B cell (primary cell): ENCODE results near the gene MICAL3. TPM values are rescaled to one million over a fixed set of nuclear protein-coding genes. Genes with fewer than 3 reads are reported as not detected.

Source experiments
- ATAC-seq: fragments of 200-7000 bp; cut with Tn5 transposase; one replicate; pipeline ENCODE4 v1.10.0; 2021; ENCODE audit warnings: low read depth, mild to moderate bottlenecking, moderate number of reproducible peaks, moderate library complexity
- CTCF ChIA-PET: fragments of 350-600 bp; sonication (Branson Sonifier 250); formaldehyde crosslinking; loops from one replicate; lab custom pipeline; 2021; ENCODE audit warnings: antibody characterized with exemption, inconsistent platforms; lab: Charles Lee
- POLR2A ChIA-PET: fragments of 350-600 bp; sonication (Branson Sonifier 250); formaldehyde crosslinking; loops from one replicate; lab custom pipeline; 2021; ENCODE audit warnings: antibody characterized with exemption; lab: Charles Lee
- DNase-seq: peaks from one replicate; pipeline ENCODE4 v3.0.0; 2013
- H2AFZ ChIP-seq: 2 replicates; pipeline ENCODE4 v1.6.1; 2012; ENCODE audit warnings: mild to moderate bottlenecking, low read depth, low read length; ENCODE audit not compliant: insufficient read depth, poor library complexity, severe bottlenecking
- H3K27ac ChIP-seq, 2 donors: 1 replicate in 1 of 2; 2 replicates in 1 of 2; pipeline ENCODE4 v1.5.1; 2012 to 2013; ENCODE audit warnings: low read length in 2 of 2, mild to moderate bottlenecking in 2 of 2, moderate library complexity in 1 of 2
- H3K27me3 ChIP-seq, 4 experiments: fragments of 200-600 bp in 1 of 4; sonication (generic) in 1 of 4; replicated peaks in 1 of 4; 1 replicate in 2 of 4; 2 replicates in 2 of 4; pipeline versions ENCODE4 v1.6.1 to v1.7.0; 2013 to 2016; ENCODE audit warnings: low read length in 3 of 4, mild to moderate bottlenecking in 2 of 4, mixed read lengths in 1 of 4, moderate library complexity in 1 of 4; ENCODE audit not compliant: insufficient read depth in 4 of 4, control insufficient read depth in 3 of 4; ENCODE audit errors: control extremely low read depth in 1 of 4
- H3K36me3 ChIP-seq, 2 experiments: replicated peaks in 1 of 2; 1 replicate in 1 of 2; 2 replicates in 1 of 2; pipeline versions ENCODE4 v1.6.1 to v1.7.1; 2013; ENCODE audit warnings: low read length in 1 of 2; ENCODE audit not compliant: insufficient read depth in 2 of 2, control insufficient read depth in 1 of 2; ENCODE audit errors: control extremely low read depth in 1 of 2, extremely low read depth in 1 of 2
- H3K4me1 ChIP-seq, 2 donors: fragments of 200-600 bp in 1 of 2; sonication (generic) in 1 of 2; 1 replicate in 1 of 2; 2 replicates in 1 of 2; pipeline versions ENCODE4 v1.5.1 to v1.6.1; 2013 to 2017; ENCODE audit warnings: low read length in 2 of 2; ENCODE audit not compliant: control insufficient read depth in 2 of 2, insufficient read depth in 2 of 2
- H3K4me2 ChIP-seq: replicated peaks from 2 replicates; pipeline ENCODE3; 2012; ENCODE audit warnings: mild to moderate bottlenecking, low read depth, low read length; ENCODE audit not compliant: poor library complexity, severe bottlenecking
- H3K4me3 ChIP-seq, 5 experiments: fragments of 200-600 bp in 1 of 5; sonication (generic) in 1 of 5; 1 replicate in 3 of 5; 2 replicates in 2 of 5; pipeline versions ENCODE4 v1.5.1 to v1.7.0; 2011 to 2016; ENCODE audit warnings: low read length in 4 of 5, mild to moderate bottlenecking in 4 of 5, low read depth in 2 of 5, control low read depth in 1 of 5, moderate library complexity in 1 of 5; ENCODE audit not compliant: insufficient read depth in 1 of 5; ENCODE audit errors: control extremely low read depth in 1 of 5, extremely low read depth in 1 of 5
- H3K79me2 ChIP-seq: fragments of 200-600 bp; sonication (generic); one replicate; pipeline ENCODE4 v1.6.0; 2016; ENCODE audit warnings: low read length; ENCODE audit not compliant: control insufficient read depth, insufficient read depth
- H3K9ac ChIP-seq: fragments of 200-600 bp; sonication (generic); 2 replicates; pipeline ENCODE4 v1.6.1; 2017; ENCODE audit warnings: mild to moderate bottlenecking, low read length, moderate library complexity
- H3K9me3 ChIP-seq, 3 donors: one replicate each; pipeline versions ENCODE4 v1.6.1 to v1.7.1; 2013; ENCODE audit warnings: low read length in 2 of 3; ENCODE audit not compliant: control insufficient read depth in 2 of 3, insufficient read depth in 1 of 3; ENCODE audit errors: control extremely low read depth in 1 of 3
- H4K20me1 ChIP-seq: 2 replicates; pipeline ENCODE4 v1.6.0; 2012; ENCODE audit warnings: mild to moderate bottlenecking, low read length; ENCODE audit not compliant: insufficient read depth, control insufficient read depth, poor library complexity, severe bottlenecking
- H3K27ac Mint-ChIP-seq: one replicate; pipeline ENCODE4 v1.8.0; 2021; ENCODE audit warnings: mixed read lengths
- H3K27me3 Mint-ChIP-seq: one replicate; pipeline ENCODE4 v1.8.0; 2021; ENCODE audit warnings: mixed read lengths
- H3K4me1 Mint-ChIP-seq: one replicate; pipeline ENCODE4 v1.8.0; 2021; ENCODE audit warnings: mixed read lengths
- H3K4me3 Mint-ChIP-seq: one replicate; pipeline ENCODE4 v1.8.0; 2021; ENCODE audit warnings: mixed read lengths
- H3K9me3 Mint-ChIP-seq: one replicate; pipeline ENCODE4 v1.8.0; 2022; ENCODE audit warnings: mixed read lengths; ENCODE audit not compliant: insufficient read depth
- CTCF ChIP-seq: fragments of 200-600 bp; IDR thresholded peaks from one replicate; pipeline ENCODE4 v1.8.0; 2022; ENCODE audit warnings: antibody characterized with exemption, mild to moderate bottlenecking
- EZH2 ChIP-seq: IDR thresholded peaks from 2 replicates; pipeline ENCODE4 v1.6.1; 2012; ENCODE audit warnings: borderline replicate concordance, low read depth, mild to moderate bottlenecking, moderate library complexity, low read length; ENCODE audit not compliant: insufficient read depth, poor library complexity, severe bottlenecking
- WGBS: methylation state at CpG from one replicate; pipeline ENCODE4 v1.1.5; 2013; ENCODE audit warnings: missing lambda C conversion rate; ENCODE audit not compliant: insufficient coverage; 5-methylcytosine and 5-hydroxymethylcytosine counted together
- intact Hi-C: fragments of 100-400 bp; cut with micrococcal nuclease; formaldehyde crosslinking; loops from one replicate; pipeline ENCODE4 v1.10.0; 2022
- polyA plus RNA-seq: library from polyadenylated mRNA; depleted of rRNA; stranded (reverse); fragments of >200 nt; gene quantifications from 2 replicates; pipeline ENCODE4 v1.2.3, GENCODE V29; 2012
- total RNA-seq, 2 donors: library from RNA; stranded (reverse); fragments of 120-200 nt in 1 of 2; gene quantifications; 1 replicate in 1 of 2; 2 replicates in 1 of 2; pipeline versions ENCODE4 v1.2.3 to v1.2.4, GENCODE V29; 2013 to 2022

The MICAL3 gene
- total and polyA plus RNA-seq, 2 donors (not counting 1 experiment from before 2014, with no cell fraction given), result 50.5 to 253 TPM

GRCh38 chr22:17866621-17867020, 157.7 kb downstream of the MICAL3 start:
- no peak overlapping the region for H3K27ac ChIP-seq
- H3K9ac ChIP-seq, result no peak overlapping the region
- no peak for ATAC-seq
- CTCF ChIA-PET, result interaction anchor here (1.7 kb wide), 1 partner anchor 209 kb away, joined by 6 read pairs; no protein-coding TSS in a partner anchor
- no peak overlapping the region for H2AFZ ChIP-seq
- H4K20me1 ChIP-seq, result peaks cover 21% of the 10 kb centered on the region
- Mint-ChIP-seq H3K27ac (no peak overlapping the region), H3K27me3 (no peaks in the 10 kb centered on the region), H3K4me1 (no peaks in the 10 kb centered on the region), H3K4me3 (no peak overlapping the region), H3K9me3 (no peaks in the 10 kb centered on the region)
- WGBS, result 100% methylated on average over 5 of the region's 7 CpGs
- no peak overlapping the region for H3K4me3 ChIP-seq
- H3K27me3 ChIP-seq, result no peaks in the 10 kb centered on the region
- no peaks in the 10 kb centered on the region for H3K79me2 ChIP-seq
- intact Hi-C loops, result no loop called here
- TF ChIP-seq EZH2, result no peak
- no peak for TF ChIP-seq CTCF
- POLR2A ChIA-PET, result no interaction called here
- DNase-seq, result no peak
- H3K4me1 ChIP-seq, result no peaks in the 10 kb centered on the region
- peaks cover 0 to 85% of the 10 kb centered on the region in 2 experiments for H3K36me3 ChIP-seq
- no peak overlapping the region for H3K4me2 ChIP-seq
- H3K9me3 ChIP-seq, result no peaks in the 10 kb centered on the region

GRCh38 chr22:17866127-17866526, 158.2 kb downstream of the MICAL3 start:
- no peaks in the 10 kb centered on the region for H3K9me3 Mint-ChIP-seq
- no peak overlapping the region for H3K4me3 Mint-ChIP-seq
- ChIA-PET CTCF (no interaction called here), POLR2A (no interaction called here)
- intact Hi-C loops, result no loop called here
- Histone ChIP-seq H3K27ac (no peak overlapping the region), H4K20me1 (peaks cover 20% of the 10 kb centered on the region), H3K9me3 (no peaks in the 10 kb centered on the region), H3K4me2 (no peak overlapping the region), H2AFZ (no peak overlapping the region), H3K27me3 (no peaks in the 10 kb centered on the region), H3K9ac (no peak overlapping the region), H3K36me3 (peaks cover 0 to 85% of the 10 kb centered on the region in 2 experiments), H3K4me3 (no peak overlapping the region), H3K79me2 (no peaks in the 10 kb centered on the region), H3K4me1 (no peaks in the 10 kb centered on the region)
- DNase-seq, result no peak
- no CpG with 5 or more reads among the region's 5 CpGs for WGBS
- H3K27me3 Mint-ChIP-seq, result no peaks in the 10 kb centered on the region
- H3K4me1 Mint-ChIP-seq, result no peaks in the 10 kb centered on the region
- no peak overlapping the region for H3K27ac Mint-ChIP-seq
- ATAC-seq, result no peak
- TF ChIP-seq CTCF (no peak), EZH2 (no peak)
